Measurements from ENCODE around the gene TAF3. TPM values are rescaled to one million over a fixed set of nuclear protein-coding genes. Genes with fewer than 3 reads are reported as not detected.
A peak's percentile ranks its signal among the peaks of the same experiment; 100 is the strongest.
"Not testable (repeated sequence)": the region's sequence is repeated elsewhere in the genome, so short reads cannot be mapped to it uniquely, and the experiment has no call there.

The TAF3 gene
- polyA plus RNA-seq, 6 donors from 2014 or later: 6.3 to 17.3 (median 9.5) TPM

- DNase-seq (no peak), ATAC-seq (ENCODE audit: low read depth in 2 of 2) (no peak)
- Mint-ChIP-seq H3K9me3 (no peaks in the 10 kb centered on the region), H3K4me1 (peaks cover 28 to 45% (median 44%) of the 10 kb centered on the region in 3 donors), H3K36me3 (peaks cover 0 to 17% of the 10 kb centered on the region in 2 donors), H3K27ac (no peak overlapping the region), H3K27me3 (no peaks in the 10 kb centered on the region), H3K4me3 (peak overlapping the region in 1 of 8 donors; percentile 49)
Observed at GRCh38 chr10:7795605-7796004, 22.7 kb upstream of the TAF3 start.

GRCh38 chr10:7797582-7797981 lies 20.7 kb upstream of the TAF3 start:
- Mint-ChIP-seq H3K27ac (peak overlapping the region in 1 of 6 donors; percentile 58), H3K36me3 (peaks cover 0 to 25% of the 10 kb centered on the region in 2 donors), H3K4me3 (no peak overlapping the region), H3K4me1 (peaks cover 21 to 28% (median 27%) of the 10 kb centered on the region in 3 donors), H3K9me3 (no peaks in the 10 kb centered on the region), H3K27me3 (no peaks in the 10 kb centered on the region)
- ATAC-seq (ENCODE audit: low read depth in 2 of 2) (no peak), DNase-seq (no peak)

GRCh38 chr10:7802606-7803005 lies 15.7 kb upstream of the TAF3 start:
- no peak for ATAC-seq (ENCODE audit: low read depth in 2 of 2)
- H3K27ac Mint-ChIP-seq: no peak overlapping the region
- DNase-seq: no peak
- H3K27me3 Mint-ChIP-seq: no peaks in the 10 kb centered on the region
- H3K36me3 Mint-ChIP-seq: peaks cover 14 to 35% of the 10 kb centered on the region in 2 donors
- H3K4me3 Mint-ChIP-seq: no peak overlapping the region
- no peaks in the 10 kb centered on the region for H3K4me1 Mint-ChIP-seq
- no peaks in the 10 kb centered on the region for H3K9me3 Mint-ChIP-seq

- Mint-ChIP-seq H3K27ac (no peak overlapping the region), H3K4me3 (no peak overlapping the region), H3K27me3 (no peaks in the 10 kb centered on the region), H3K4me1 (no peaks in the 10 kb centered on the region), H3K9me3 (no peaks in the 10 kb centered on the region), H3K36me3 (peaks cover 14 to 35% of the 10 kb centered on the region in 2 donors)
- ATAC-seq (ENCODE audit: low read depth in 2 of 2): no peak
- DNase-seq: no peak
Observed at GRCh38 chr10:7804216-7804615, 14.1 kb upstream of the TAF3 start.

- DNase-seq (no peak), ATAC-seq (ENCODE audit: low read depth in 2 of 2) (no peak)
- no peaks in the 10 kb centered on the region for H3K27me3 Mint-ChIP-seq
- H3K4me3 Mint-ChIP-seq: no peak overlapping the region
- no peaks in the 10 kb centered on the region for H3K4me1 Mint-ChIP-seq
- H3K27ac Mint-ChIP-seq: no peak overlapping the region
- no peaks in the 10 kb centered on the region for H3K9me3 Mint-ChIP-seq
- peaks cover 14 to 33% of the 10 kb centered on the region in 2 donors for H3K36me3 Mint-ChIP-seq
Observed at GRCh38 chr10:7804741-7805140, 13.6 kb upstream of the TAF3 start.

- H3K4me3 Mint-ChIP-seq: no peak overlapping the region
- peaks cover 9 to 13% of the 10 kb centered on the region in 2 donors for H3K36me3 Mint-ChIP-seq
- H3K4me1 Mint-ChIP-seq: no peaks in the 10 kb centered on the region
- H3K27me3 Mint-ChIP-seq: peaks cover 4 to 7% (median 7%) of the 10 kb centered on the region in 3 donors
- no peak for DNase-seq
- H3K9me3 Mint-ChIP-seq: no peaks in the 10 kb centered on the region
- ATAC-seq (ENCODE audit: low read depth in 2 of 2): no peak
- peak overlapping the region in 1 of 6 donors; percentile 1 for H3K27ac Mint-ChIP-seq
Observed at GRCh38 chr10:7808686-7809267, 9.5 kb upstream of the TAF3 start.

GRCh38 chr10:7810443-7810842 lies 7.9 kb upstream of the TAF3 start:
- no peaks in the 10 kb centered on the region for H3K9me3 Mint-ChIP-seq
- no peak for ATAC-seq (ENCODE audit: low read depth in 2 of 2)
- H3K36me3 Mint-ChIP-seq: no peaks in the 10 kb centered on the region
- peak overlapping the region in 2 of 6 donors; percentile 22 to 50 for H3K27ac Mint-ChIP-seq
- peaks cover 8 to 14% (median 10%) of the 10 kb centered on the region in 3 donors for H3K27me3 Mint-ChIP-seq
- no peak overlapping the region for H3K4me3 Mint-ChIP-seq
- DNase-seq: no peak
- H3K4me1 Mint-ChIP-seq: no peaks in the 10 kb centered on the region

- Mint-ChIP-seq H3K27ac (peak overlapping the region in 1 of 6 donors; percentile 46), H3K27me3 (peaks cover 8 to 14% (median 10%) of the 10 kb centered on the region in 3 donors)
- ATAC-seq (ENCODE audit: low read depth in 2 of 2): no peak
Observed at GRCh38 chr10:7811000-7811399, 7.3 kb upstream of the TAF3 start.

GRCh38 chr10:7811743-7812142 lies 6.6 kb upstream of the TAF3 start:
- H3K27me3 Mint-ChIP-seq: peaks cover 8 to 14% (median 10%) of the 10 kb centered on the region in 3 donors
- not testable (repeated sequence) for H3K27ac Mint-ChIP-seq; DNase-seq; ATAC-seq (ENCODE audit: low read depth in 2 of 2); H3K4me3 Mint-ChIP-seq; H3K36me3 Mint-ChIP-seq; H3K4me1 Mint-ChIP-seq; H3K9me3 Mint-ChIP-seq

More at GRCh38 chr10:7811000-7811399, 7.3 kb upstream of the TAF3 start:
- H3K4me3 Mint-ChIP-seq: no peak overlapping the region
- H3K4me1 Mint-ChIP-seq: no peaks in the 10 kb centered on the region
- no peaks in the 10 kb centered on the region for H3K36me3 Mint-ChIP-seq
- H3K9me3 Mint-ChIP-seq: no peaks in the 10 kb centered on the region
- DNase-seq: no peak

GRCh38 chr10:7813481-7813880 lies 4.8 kb upstream of the TAF3 start:
- peak overlapping the region in 1 of 6 donors; percentile 26 for H3K27ac Mint-ChIP-seq
- DNase-seq (no peak), ATAC-seq (ENCODE audit: low read depth in 2 of 2) (no peak)
- H3K36me3 Mint-ChIP-seq: no peaks in the 10 kb centered on the region
- H3K9me3 Mint-ChIP-seq: peaks cover 0 to 3% (median 0%) of the 10 kb centered on the region in 7 donors
- peaks cover 8 to 14% (median 10%) of the 10 kb centered on the region in 3 donors for H3K27me3 Mint-ChIP-seq
- H3K4me3 Mint-ChIP-seq: peak overlapping the region in 1 of 8 donors; percentile 57
- peaks cover 5 to 10% (median 8%) of the 10 kb centered on the region in 3 donors for H3K4me1 Mint-ChIP-seq

- ATAC-seq (ENCODE audit: low read depth in 2 of 2) (no peak), DNase-seq (no peak)
- peak overlapping the region; percentile 93 to 100 (median 98) for H3K4me3 Mint-ChIP-seq
- peaks cover 0 to 3% (median 0%) of the 10 kb centered on the region in 7 donors for H3K9me3 Mint-ChIP-seq
- peaks cover 27 to 35% (median 29%) of the 10 kb centered on the region in 3 donors for H3K4me1 Mint-ChIP-seq
- H3K27ac Mint-ChIP-seq: peak overlapping the region in 3 of 6 donors; percentile 87 to 94 (median 92)
- H3K27me3 Mint-ChIP-seq: peaks cover 8 to 14% (median 10%) of the 10 kb centered on the region in 3 donors
- H3K36me3 Mint-ChIP-seq: peaks cover 0 to 8% of the 10 kb centered on the region in 2 donors
Observed at GRCh38 chr10:7817576-7817975, 729 bp upstream of the TAF3 start.

- Mint-ChIP-seq H3K27me3 (peaks cover 8 to 14% (median 10%) of the 10 kb centered on the region in 3 donors), H3K9me3 (peaks cover 0 to 3% (median 0%) of the 10 kb centered on the region in 7 donors), H3K4me3 (peak overlapping the region; percentile 93 to 100 (median 98)), H3K36me3 (peaks cover 0 to 8% of the 10 kb centered on the region in 2 donors), H3K4me1 (peaks cover 27 to 35% (median 29%) of the 10 kb centered on the region in 3 donors), H3K27ac (peak overlapping the region; percentile 44 to 94 (median 90))
- DNase-seq (no peak), ATAC-seq (ENCODE audit: low read depth in 2 of 2) (peak; percentile 34 to 35)
Observed at GRCh38 chr10:7817984-7818294, 366 bp upstream of the TAF3 start.

GRCh38 chr10:7819121-7819460 lies 786 bp downstream of the TAF3 start:
- Mint-ChIP-seq H3K9me3 (peaks cover 0 to 3% (median 0%) of the 10 kb centered on the region in 7 donors), H3K27ac (peak overlapping the region; percentile 81 to 97 (median 90)), H3K36me3 (peaks cover 0 to 8% of the 10 kb centered on the region in 2 donors), H3K4me3 (peak overlapping the region; percentile 93 to 100 (median 98)), H3K4me1 (peaks cover 27 to 35% (median 29%) of the 10 kb centered on the region in 3 donors), H3K27me3 (peaks cover 0 to 7% (median 4%) of the 10 kb centered on the region in 3 donors)
- peak; percentile 18 to 26 for ATAC-seq (ENCODE audit: low read depth in 2 of 2)
- DNase-seq: peak; percentile 6

GRCh38 chr10:7824251-7824650 lies 5.9 kb downstream of the TAF3 start:
- H3K36me3 Mint-ChIP-seq: peaks cover 8 to 18% of the 10 kb centered on the region in 2 donors
- ATAC-seq (ENCODE audit: low read depth in 2 of 2) (no peak), DNase-seq (no peak)
- H3K27ac Mint-ChIP-seq: no peak overlapping the region
- H3K4me3 Mint-ChIP-seq: no peak overlapping the region
- H3K4me1 Mint-ChIP-seq: peaks cover 25 to 36% (median 31%) of the 10 kb centered on the region in 3 donors
- no peaks in the 10 kb centered on the region for H3K27me3 Mint-ChIP-seq
- H3K9me3 Mint-ChIP-seq: no peaks in the 10 kb centered on the region

All from naive B cell (primary cell).